Measurements from ENCODE around the gene ADK. TPM values are rescaled to one million over a fixed set of nuclear protein-coding genes. Genes with fewer than 3 reads are reported as not detected.

Gene ADK
- total RNA-seq, 1 experiment from 2014 or later: 26.8 TPM

GRCh38 chr10:74111799-74112198 lies 39.2 kb upstream of the ADK start:
- Mint-ChIP-seq H3K27me3 (ENCODE audit: low read depth) (peaks cover 2% of the 10 kb centered on the region; the same call in 1 of the 2 replicates), H3K27ac (peak overlapping the region in 1 of 3 experiments; percentile 44; a peak in 1 of 7 replicates), H3K4me1 (no peaks in the 10 kb centered on the region), H3K4me3 (no peak overlapping the region), H3K9me3 (no peaks in the 10 kb centered on the region), H3K36me3 (ENCODE audit: insufficient read depth in 1 of 3, low read depth in 3 of 3) (peaks cover 74 to 97% (median 96%) of the 10 kb centered on the region in 3 experiments; a peak in 6 of 7 replicates)
- H2AFZ ChIP-seq (ENCODE audit: low read length): no peak overlapping the region
- no peak overlapping the region for H2BK12ac ChIP-seq (ENCODE audit: insufficient read length, low read depth, low read length)
- H2AK5ac ChIP-seq (ENCODE audit: insufficient read length, low read length): no peak overlapping the region
- no peaks in the 10 kb centered on the region for H3K79me2 ChIP-seq (ENCODE audit: insufficient read depth, low read length)
- H3K9ac ChIP-seq (ENCODE audit: extremely low read depth, insufficient read length, low read length): no peak overlapping the region
- no peaks in the 10 kb centered on the region for H3K23me2 ChIP-seq (ENCODE audit: insufficient read length, low read depth, low read length, poor library complexity, severe bottlenecking)
- no peak overlapping the region for H2BK120ac ChIP-seq (ENCODE audit: low read depth, low read length, poor library complexity, severe bottlenecking)
- no peak overlapping the region for H4K91ac ChIP-seq (ENCODE audit: insufficient read length, low read depth, low read length)
- H3K4me2 ChIP-seq (ENCODE audit: insufficient read depth, insufficient read length, low read length): no peak overlapping the region
- H2BK20ac ChIP-seq (ENCODE audit: low read depth, low read length, poor library complexity, severe bottlenecking): no peak overlapping the region
- no peak overlapping the region for H3K4ac ChIP-seq (ENCODE audit: low read depth, low read length)
- no peak overlapping the region for H4K8ac ChIP-seq (replicated peaks; ENCODE audit: insufficient read length, low read depth, low read length)
- H4K20me1 ChIP-seq (ENCODE audit: control insufficient read depth, insufficient read depth, insufficient read length): no peaks in the 10 kb centered on the region
- no peak overlapping the region for H3K23ac ChIP-seq (ENCODE audit: insufficient read length, low read depth, low read length)
- no peak overlapping the region for H3K27ac ChIP-seq (ENCODE audit: insufficient read length, low read depth, low read length)
- H3T11ph ChIP-seq (ENCODE audit: low read length): no peak overlapping the region
- TF ChIP-seq, protein P1, sequence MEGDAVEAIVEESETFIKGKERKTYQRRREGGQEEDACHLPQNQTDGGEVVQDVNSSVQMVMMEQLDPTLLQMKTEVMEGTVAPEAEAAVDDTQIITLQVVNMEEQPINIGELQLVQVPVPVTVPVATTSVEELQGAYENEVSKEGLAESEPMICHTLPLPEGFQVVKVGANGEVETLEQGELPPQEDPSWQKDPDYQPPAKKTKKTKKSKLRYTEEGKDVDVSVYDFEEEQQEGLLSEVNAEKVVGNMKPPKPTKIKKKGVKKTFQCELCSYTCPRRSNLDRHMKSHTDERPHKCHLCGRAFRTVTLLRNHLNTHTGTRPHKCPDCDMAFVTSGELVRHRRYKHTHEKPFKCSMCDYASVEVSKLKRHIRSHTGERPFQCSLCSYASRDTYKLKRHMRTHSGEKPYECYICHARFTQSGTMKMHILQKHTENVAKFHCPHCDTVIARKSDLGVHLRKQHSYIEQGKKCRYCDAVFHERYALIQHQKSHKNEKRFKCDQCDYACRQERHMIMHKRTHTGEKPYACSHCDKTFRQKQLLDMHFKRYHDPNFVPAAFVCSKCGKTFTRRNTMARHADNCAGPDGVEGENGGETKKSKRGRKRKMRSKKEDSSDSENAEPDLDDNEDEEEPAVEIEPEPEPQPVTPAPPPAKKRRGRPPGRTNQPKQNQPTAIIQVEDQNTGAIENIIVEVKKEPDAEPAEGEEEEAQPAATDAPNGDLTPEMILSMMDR (conservative IDR thresholded peaks at IDR 0.05): no peak
- H2BK15ac ChIP-seq (ENCODE audit: low read depth, low read length): no peak overlapping the region
- no peak overlapping the region for H3K14ac ChIP-seq (ENCODE audit: insufficient read depth, low read length)
- H2BK5ac ChIP-seq (ENCODE audit: insufficient read length, low read length): no peak overlapping the region
- H3K79me1 ChIP-seq (ENCODE audit: insufficient read depth, low read depth, low read length, poor library complexity, severe bottlenecking): peaks cover 4% of the 10 kb centered on the region
- WGBS (ENCODE audit: extremely low coverage, insufficient read length, low lambda C conversion rate): no CpG with 5 or more reads among the region's 14 CpGs
- H3K4me1 ChIP-seq (ENCODE audit: insufficient read depth, low read length): no peaks in the 10 kb centered on the region
- no peak overlapping the region for H4K5ac ChIP-seq (ENCODE audit: insufficient read length, low read depth, low read length)
- no peaks in the 10 kb centered on the region for H3K27me3 ChIP-seq (ENCODE audit: insufficient read depth, low read length)
- H3K18ac ChIP-seq (ENCODE audit: insufficient read length, low read depth, low read length): no peak overlapping the region
- DNase-seq: no peak
- no peak overlapping the region for H3K56ac ChIP-seq (ENCODE audit: insufficient read length, low read depth, low read length)
- H3K9me3 ChIP-seq (ENCODE audit: control insufficient read depth, low read depth, low read length): no peaks in the 10 kb centered on the region
